ENCODE measurements around the gene BBS5.

BBS5 gene

DNA sequence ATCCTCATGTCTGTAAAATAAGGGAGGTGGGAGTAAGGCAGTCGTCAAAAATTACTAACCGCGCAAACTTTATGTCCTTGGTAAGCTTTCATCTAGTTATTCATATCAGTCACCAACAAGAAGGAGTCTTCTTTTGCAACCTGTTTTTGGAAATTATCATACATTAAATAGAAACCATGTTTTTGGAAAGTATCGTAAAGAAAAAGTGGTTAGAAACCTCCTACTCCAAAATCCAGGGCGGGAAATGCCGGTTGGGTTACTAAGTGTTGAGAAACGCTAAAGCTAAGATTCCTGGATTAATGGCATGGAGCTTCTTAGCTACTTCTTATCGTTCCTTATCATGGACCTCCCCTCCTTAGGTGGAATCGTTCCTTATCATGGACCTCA lies 778 bp downstream of the BBS5 start:
- peak overlapping the region; percentile 53 for H3K27ac ChIP-seq

DNA sequence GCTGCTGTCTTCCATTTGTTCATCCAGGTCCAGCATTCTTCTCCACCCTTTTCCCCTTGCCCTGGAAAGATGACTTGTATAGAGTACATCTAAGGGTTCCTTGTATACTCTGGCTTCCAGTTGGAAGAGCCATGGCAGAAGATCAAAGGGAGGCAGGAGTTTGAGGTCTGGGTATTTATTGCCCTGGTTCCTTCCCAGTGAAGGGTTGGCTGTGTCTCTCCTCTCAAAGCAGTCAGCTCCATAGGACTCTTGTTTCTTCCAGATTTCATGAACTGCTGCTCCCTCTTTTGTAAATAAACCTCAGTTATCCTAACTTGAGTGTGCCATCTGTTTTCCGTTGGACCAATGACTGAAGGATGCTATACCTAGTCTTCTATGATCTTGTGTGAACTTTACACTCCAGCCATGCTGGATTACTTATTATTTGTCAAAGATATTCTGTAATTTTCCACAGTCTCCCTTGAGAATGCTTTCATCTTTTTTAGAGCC lies 6.4 kb downstream of the BBS5 start:
- Histone ChIP-seq H3K9ac (no peak overlapping the region), H2AFZ (no peak overlapping the region), H3K27ac (no peak overlapping the region), H3K4me2 (ENCODE audit: low read length) (no peak overlapping the region), H3K79me2 (no peaks in the 10 kb centered on the region), H3K4me1 (no peaks in the 10 kb centered on the region), H3K27me3 (ENCODE audit: control insufficient read depth, insufficient read depth, low read length) (no peaks in the 10 kb centered on the region), H3K4me3 (ENCODE audit: low read depth, low read length) (no peak overlapping the region), H3K9me3 (ENCODE audit: control insufficient read depth, low read length) (no peaks in the 10 kb centered on the region), H3K36me3 (ENCODE audit: control insufficient read depth, insufficient read depth, low read length) (no peaks in the 10 kb centered on the region)
- TF ChIP-seq, protein P1, sequence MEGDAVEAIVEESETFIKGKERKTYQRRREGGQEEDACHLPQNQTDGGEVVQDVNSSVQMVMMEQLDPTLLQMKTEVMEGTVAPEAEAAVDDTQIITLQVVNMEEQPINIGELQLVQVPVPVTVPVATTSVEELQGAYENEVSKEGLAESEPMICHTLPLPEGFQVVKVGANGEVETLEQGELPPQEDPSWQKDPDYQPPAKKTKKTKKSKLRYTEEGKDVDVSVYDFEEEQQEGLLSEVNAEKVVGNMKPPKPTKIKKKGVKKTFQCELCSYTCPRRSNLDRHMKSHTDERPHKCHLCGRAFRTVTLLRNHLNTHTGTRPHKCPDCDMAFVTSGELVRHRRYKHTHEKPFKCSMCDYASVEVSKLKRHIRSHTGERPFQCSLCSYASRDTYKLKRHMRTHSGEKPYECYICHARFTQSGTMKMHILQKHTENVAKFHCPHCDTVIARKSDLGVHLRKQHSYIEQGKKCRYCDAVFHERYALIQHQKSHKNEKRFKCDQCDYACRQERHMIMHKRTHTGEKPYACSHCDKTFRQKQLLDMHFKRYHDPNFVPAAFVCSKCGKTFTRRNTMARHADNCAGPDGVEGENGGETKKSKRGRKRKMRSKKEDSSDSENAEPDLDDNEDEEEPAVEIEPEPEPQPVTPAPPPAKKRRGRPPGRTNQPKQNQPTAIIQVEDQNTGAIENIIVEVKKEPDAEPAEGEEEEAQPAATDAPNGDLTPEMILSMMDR (IDR thresholded peaks at IDR 0.05): no peak

More for the DNA sequence above, 778 bp downstream of the BBS5 start:
- H3K9ac ChIP-seq: peak overlapping the region; percentile 73
- peak overlapping the region; percentile 94 for H2AFZ ChIP-seq
- no peaks in the 10 kb centered on the region for H3K79me2 ChIP-seq
- no peaks in the 10 kb centered on the region for H3K27me3 ChIP-seq (ENCODE audit: control insufficient read depth, insufficient read depth, low read length)
- no peaks in the 10 kb centered on the region for H3K9me3 ChIP-seq (ENCODE audit: control insufficient read depth, low read length)
- H3K36me3 ChIP-seq (ENCODE audit: control insufficient read depth, insufficient read depth, low read length): no peaks in the 10 kb centered on the region
- H3K4me2 ChIP-seq (ENCODE audit: low read length): peak overlapping the region; percentile 94
- TF ChIP-seq, protein P1 (IDR thresholded peaks at IDR 0.05): no peak
- no peaks in the 10 kb centered on the region for H3K4me1 ChIP-seq
- H3K4me3 ChIP-seq (ENCODE audit: low read depth, low read length): peak overlapping the region; percentile 94

DNA sequence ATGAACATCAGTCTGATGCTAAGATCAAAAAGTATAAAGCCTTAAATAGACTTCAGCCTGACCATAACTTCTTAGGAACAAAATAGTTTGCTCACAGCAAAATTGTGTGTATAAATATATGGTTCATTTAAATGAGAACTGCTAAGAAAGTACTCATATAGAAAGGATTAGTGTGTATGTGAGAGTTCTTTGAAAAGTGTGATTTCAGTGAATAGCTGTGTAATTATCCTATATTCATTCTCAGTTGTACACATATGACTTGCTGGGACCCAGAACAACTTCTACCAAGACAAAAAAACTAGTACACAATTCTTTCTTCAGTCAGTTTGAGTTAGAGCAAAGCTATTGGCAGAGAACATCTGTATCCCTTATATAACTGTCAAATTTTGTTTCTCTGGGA lies 7.2 kb downstream of the BBS5 start:
- TF ChIP-seq, protein P1 (IDR thresholded peaks at IDR 0.05): no peak

GRCh38 chr2:169490834-169491233 lies 11.5 kb downstream of the BBS5 start:
- H3K36me3 ChIP-seq (ENCODE audit: control insufficient read depth, insufficient read depth, low read length): no peaks in the 10 kb centered on the region
- TF ChIP-seq, protein P1 (IDR thresholded peaks at IDR 0.05): no peak
- no peak overlapping the region for H3K9ac ChIP-seq
- no peaks in the 10 kb centered on the region for H3K27me3 ChIP-seq (ENCODE audit: control insufficient read depth, insufficient read depth, low read length)
- no peak overlapping the region for H3K4me2 ChIP-seq (ENCODE audit: low read length)
- H3K79me2 ChIP-seq: no peaks in the 10 kb centered on the region
- no peaks in the 10 kb centered on the region for H3K4me1 ChIP-seq
- H3K27ac ChIP-seq: no peak overlapping the region
- no peak overlapping the region for H3K4me3 ChIP-seq (ENCODE audit: low read depth, low read length)
- H2AFZ ChIP-seq: no peak overlapping the region
- H3K9me3 ChIP-seq (ENCODE audit: control insufficient read depth, low read length): no peaks in the 10 kb centered on the region

More for the DNA sequence above, 7.2 kb downstream of the BBS5 start:
- no peaks in the 10 kb centered on the region for H3K79me2 ChIP-seq
- H3K4me3 ChIP-seq (ENCODE audit: low read depth, low read length): no peak overlapping the region
- no peak overlapping the region for H2AFZ ChIP-seq
- H3K9me3 ChIP-seq (ENCODE audit: control insufficient read depth, low read length): no peaks in the 10 kb centered on the region
- H3K4me2 ChIP-seq (ENCODE audit: low read length): no peak overlapping the region
- no peak overlapping the region for H3K9ac ChIP-seq
- H3K4me1 ChIP-seq: no peaks in the 10 kb centered on the region
- no peak overlapping the region for H3K27ac ChIP-seq
- H3K27me3 ChIP-seq (ENCODE audit: control insufficient read depth, insufficient read depth, low read length): no peaks in the 10 kb centered on the region
- no peaks in the 10 kb centered on the region for H3K36me3 ChIP-seq (ENCODE audit: control insufficient read depth, insufficient read depth, low read length)

DNA sequence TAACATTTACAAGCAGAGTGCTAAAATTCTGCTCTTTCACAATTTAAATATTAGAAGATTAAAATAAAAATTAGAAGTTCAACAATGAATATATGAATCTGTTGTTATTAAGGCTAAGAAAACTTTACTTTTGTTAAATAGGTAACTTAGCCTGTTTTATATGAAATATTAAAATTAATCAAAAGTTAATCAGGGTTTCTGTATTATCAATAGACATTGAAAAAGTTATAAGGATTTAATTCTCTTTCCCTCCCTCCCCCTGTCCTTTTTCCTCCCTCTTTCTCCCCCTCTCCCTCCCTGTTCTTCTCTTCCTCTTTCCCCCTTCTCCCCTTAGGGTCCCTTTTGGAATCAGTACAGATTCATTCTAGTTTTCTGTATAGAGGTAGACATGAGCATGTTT lies 12.1 kb downstream of the BBS5 start:
- H3K4me3 ChIP-seq (ENCODE audit: low read depth, low read length): no peak overlapping the region
- no peak overlapping the region for H3K4me2 ChIP-seq (ENCODE audit: low read length)
- H2AFZ ChIP-seq: no peak overlapping the region
- TF ChIP-seq, protein P1 (IDR thresholded peaks at IDR 0.05): no peak
- no peaks in the 10 kb centered on the region for H3K27me3 ChIP-seq (ENCODE audit: control insufficient read depth, insufficient read depth, low read length)
- H3K79me2 ChIP-seq: no peaks in the 10 kb centered on the region
- no peak overlapping the region for H3K9ac ChIP-seq
- H3K36me3 ChIP-seq (ENCODE audit: control insufficient read depth, insufficient read depth, low read length): no peaks in the 10 kb centered on the region
- no peaks in the 10 kb centered on the region for H3K4me1 ChIP-seq
- no peaks in the 10 kb centered on the region for H3K9me3 ChIP-seq (ENCODE audit: control insufficient read depth, low read length)
- no peak overlapping the region for H3K27ac ChIP-seq

Measured in parathyroid adenoma (tissue), 2 donors.